NK-92 (cell line): ENCODE results near the gene MCM6.

Experiments used
- DNase-seq: peaks from one replicate; lab custom pipeline; 2025; ENCODE audit not compliant: unreplicated experiment; lab: John Stamatoyannopoulos, UW

MCM6 gene

GRCh38 chr2:135790423-135790822 lies 85.8 kb downstream of the MCM6 start:
- DNase-seq, result no peak
